GM19467 (cell line): ENCODE data around the gene OR10J1.

Source experiments
- ATAC-seq: cut with Tn5 transposase; IDR thresholded peaks from one replicate; pipeline ENCODE4 v1.9.1; 2021; ENCODE audit warnings: mild to moderate bottlenecking, moderate library complexity; ENCODE audit not compliant: unreplicated experiment

OR10J1 gene

GRCh38 chr1:159483501-159483900, 44.0 kb downstream of the OR10J1 start:
- ATAC-seq: no peak
